Mesenchymal stem cell (in vitro differentiated cells and primary cell): ENCODE measurements around the gene ELMO1.

Experiments used
- DNase-seq: peaks from one replicate; pipeline ENCODE4 v3.0.0-alpha.2; 2013
- H2AFZ ChIP-seq: one replicate; pipeline ENCODE4 v1.6.1; 2013; ENCODE audit warnings: low read depth, mild to moderate bottlenecking, control low read depth, inconsistent platforms, low read length, moderate library complexity
- H2AK5ac ChIP-seq: 2 replicates; pipeline ENCODE4 v1.6.1; 2013; ENCODE audit warnings: low read length, moderate library complexity, mild to moderate bottlenecking, inconsistent platforms; ENCODE audit not compliant: severe bottlenecking
- H2BK120ac ChIP-seq: one replicate; pipeline ENCODE4 v1.6.1; 2013; ENCODE audit warnings: low read depth, mild to moderate bottlenecking, inconsistent platforms, low read length, moderate library complexity
- H2BK12ac ChIP-seq, 2 experiments: one replicate each; pipeline ENCODE4 v1.6.1; 2013; ENCODE audit warnings: inconsistent platforms in 2 of 2, low read length in 2 of 2, mild to moderate bottlenecking in 2 of 2, moderate library complexity in 2 of 2, control low read depth in 1 of 2
- H2BK15ac ChIP-seq: one replicate; pipeline ENCODE4 v1.6.1; 2013; ENCODE audit warnings: mild to moderate bottlenecking, low read depth, inconsistent platforms; ENCODE audit not compliant: poor library complexity, severe bottlenecking
- H2BK5ac ChIP-seq: 2 replicates; pipeline ENCODE4 v1.6.1; 2013; ENCODE audit warnings: low read depth, mild to moderate bottlenecking, low read length, control low read depth, inconsistent platforms; ENCODE audit not compliant: poor library complexity, severe bottlenecking
- H3K14ac ChIP-seq, 2 experiments: one replicate each; pipeline ENCODE4 v1.6.1; 2013; ENCODE audit warnings: inconsistent platforms in 2 of 2, low read length in 2 of 2, control low read depth in 1 of 2, mild to moderate bottlenecking in 1 of 2, moderate library complexity in 1 of 2
- H3K18ac ChIP-seq, 2 experiments: one replicate each; pipeline ENCODE4 v1.6.1; 2013; ENCODE audit warnings: inconsistent platforms in 2 of 2, low read length in 2 of 2, control low read depth in 1 of 2, low read depth in 1 of 2, mild to moderate bottlenecking in 1 of 2
- H3K23ac ChIP-seq, 2 experiments: one replicate each; pipeline ENCODE4 v1.6.1; 2013; ENCODE audit warnings: inconsistent platforms in 2 of 2, low read length in 2 of 2, mild to moderate bottlenecking in 2 of 2, moderate library complexity in 2 of 2, control low read depth in 1 of 2
- H3K27ac ChIP-seq: 2 replicates; pipeline ENCODE4 v1.5.1; 2013; ENCODE audit warnings: mild to moderate bottlenecking, moderate library complexity, low read length, control low read depth, inconsistent platforms; ENCODE audit not compliant: poor library complexity, severe bottlenecking
- H3K27me3 ChIP-seq, 2 experiments: 2 replicates each; pipeline versions ENCODE4 v1.6.1 to v1.7.0; 2013; ENCODE audit warnings: low read length in 2 of 2, mild to moderate bottlenecking in 2 of 2, moderate library complexity in 2 of 2, control low read depth in 1 of 2, inconsistent platforms in 1 of 2; ENCODE audit not compliant: control insufficient read depth in 1 of 2, insufficient read depth in 1 of 2
- H3K36me3 ChIP-seq, 2 experiments: 2 replicates each; pipeline versions ENCODE4 v1.6.1 to v1.7.0; 2013; ENCODE audit warnings: low read length in 2 of 2, control low read depth in 1 of 2, inconsistent platforms in 1 of 2, low read depth in 1 of 2, mild to moderate bottlenecking in 1 of 2; ENCODE audit not compliant: insufficient read depth in 2 of 2, control insufficient read depth in 1 of 2
- H3K4ac ChIP-seq, 2 experiments: one replicate each; pipeline ENCODE4 v1.6.1; 2013; ENCODE audit warnings: inconsistent platforms in 2 of 2, low read length in 2 of 2, mild to moderate bottlenecking in 2 of 2, moderate library complexity in 2 of 2, control low read depth in 1 of 2, low read depth in 1 of 2
- H3K4me1 ChIP-seq: 2 replicates; pipeline ENCODE4 v1.6.1; 2013; ENCODE audit warnings: low read depth, low read length, control low read depth; ENCODE audit not compliant: control insufficient read depth, insufficient read depth
- H3K4me2 ChIP-seq: 2 replicates; pipeline ENCODE4 v1.6.1; 2013; ENCODE audit warnings: low read length, mild to moderate bottlenecking, inconsistent platforms; ENCODE audit not compliant: poor library complexity, severe bottlenecking
- H3K4me3 ChIP-seq, 2 experiments: 2 replicates each; pipeline versions ENCODE4 v1.5.1 to v1.7.0; 2013; ENCODE audit warnings: low read length in 2 of 2, mild to moderate bottlenecking in 2 of 2, control low read depth in 1 of 2, low read depth in 1 of 2; ENCODE audit not compliant: insufficient read depth in 1 of 2
- H3K79me1 ChIP-seq: replicated peaks from 2 replicates; pipeline ENCODE4 v1.6.1; 2013; ENCODE audit warnings: mild to moderate bottlenecking, control low read depth, low read length, inconsistent platforms; ENCODE audit not compliant: poor library complexity, severe bottlenecking
- H3K9ac ChIP-seq: 2 replicates; pipeline ENCODE4 v1.7.0; 2013; ENCODE audit warnings: mild to moderate bottlenecking, low read length, moderate library complexity
- H3K9me3 ChIP-seq: 2 replicates; pipeline ENCODE4 v1.7.0; 2013; ENCODE audit warnings: mild to moderate bottlenecking, low read length; ENCODE audit not compliant: control insufficient read depth
- H4K8ac ChIP-seq: one replicate; pipeline ENCODE4 v1.6.1; 2013; ENCODE audit warnings: inconsistent platforms, mild to moderate bottlenecking, low read length, moderate library complexity
- H4K91ac ChIP-seq: one replicate; pipeline ENCODE4 v1.6.1; 2013; ENCODE audit warnings: mild to moderate bottlenecking, low read length, inconsistent platforms
- WGBS: methylation state at CpG from one replicate; pipeline ENCODE4 v1.1.7; 2013; ENCODE audit warnings: mixed read lengths; 5-methylcytosine and 5-hydroxymethylcytosine counted together

The ELMO1 gene

DNA sequence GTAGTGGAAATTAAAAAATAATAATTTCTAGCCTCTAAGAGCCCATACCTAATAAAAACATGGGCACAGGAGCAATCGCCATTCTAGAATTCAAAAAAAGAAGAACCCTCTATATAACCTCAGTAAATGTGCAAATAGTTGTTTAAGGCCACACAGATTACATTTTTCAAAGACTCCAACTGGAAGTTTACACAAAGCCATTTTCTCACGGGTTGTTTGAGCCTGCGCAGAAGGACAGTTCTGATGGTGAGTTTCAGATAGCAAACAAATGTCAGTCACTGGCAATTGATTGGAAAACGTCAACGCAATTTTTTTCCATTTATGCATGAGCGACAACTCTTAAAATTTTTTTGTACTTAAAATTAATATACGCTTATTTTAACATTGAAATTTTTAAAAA is 23.0 kb upstream of the ELMO1 start:
- H3K4me2 ChIP-seq, result no peak overlapping the region
- no peaks in the 10 kb centered on the region for H3K36me3 ChIP-seq
- no peak overlapping the region for H3K4me3 ChIP-seq
- H3K23ac ChIP-seq, result no peak overlapping the region
- H3K18ac ChIP-seq, result no peak overlapping the region
- no peak overlapping the region for H3K14ac ChIP-seq
- H2AFZ ChIP-seq, result no peak overlapping the region
- no peaks in the 10 kb centered on the region for H3K9me3 ChIP-seq
- no peaks in the 10 kb centered on the region for H3K79me1 ChIP-seq
- no peak overlapping the region for H2BK120ac ChIP-seq
- no peak overlapping the region for H4K8ac ChIP-seq
- H4K91ac ChIP-seq, result no peak overlapping the region
- no peak overlapping the region for H3K4ac ChIP-seq
- H3K27me3 ChIP-seq, result no peaks in the 10 kb centered on the region
- H2BK15ac ChIP-seq, result no peak overlapping the region
- DNase-seq, result no peak
- no peak overlapping the region for H3K9ac ChIP-seq
- no peak overlapping the region for H2AK5ac ChIP-seq
- H3K27ac ChIP-seq, result no peak overlapping the region
- H2BK12ac ChIP-seq, result no peak overlapping the region
- WGBS, result 85% methylated on average over 3 of the region's 7 CpGs
- H3K4me1 ChIP-seq, result no peaks in the 10 kb centered on the region
- no peak overlapping the region for H2BK5ac ChIP-seq

DNA sequence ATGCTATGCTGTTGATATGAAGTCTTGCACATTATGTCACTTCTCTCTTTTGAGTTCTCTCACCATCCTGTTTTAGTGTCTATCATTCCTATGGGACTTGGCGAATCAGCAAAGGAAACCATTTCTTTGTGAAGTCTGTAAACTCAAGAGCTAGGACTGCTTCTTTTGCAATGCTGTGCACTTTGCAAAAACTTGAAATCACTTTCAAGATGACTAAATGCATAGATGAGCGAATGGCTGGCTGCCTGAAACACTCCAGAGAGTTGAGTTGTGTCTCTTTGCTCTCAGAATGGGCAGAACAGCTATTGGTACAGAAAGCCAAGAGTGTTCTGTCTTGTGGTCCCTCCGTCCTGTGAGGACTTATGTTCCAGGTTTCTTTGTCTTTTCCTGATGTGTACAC is 18.3 kb upstream of the ELMO1 start:
- WGBS, result 73% methylated on average over 3 of the region's 3 CpGs
- no peak for DNase-seq
- H4K8ac ChIP-seq, result no peak overlapping the region

DNA sequence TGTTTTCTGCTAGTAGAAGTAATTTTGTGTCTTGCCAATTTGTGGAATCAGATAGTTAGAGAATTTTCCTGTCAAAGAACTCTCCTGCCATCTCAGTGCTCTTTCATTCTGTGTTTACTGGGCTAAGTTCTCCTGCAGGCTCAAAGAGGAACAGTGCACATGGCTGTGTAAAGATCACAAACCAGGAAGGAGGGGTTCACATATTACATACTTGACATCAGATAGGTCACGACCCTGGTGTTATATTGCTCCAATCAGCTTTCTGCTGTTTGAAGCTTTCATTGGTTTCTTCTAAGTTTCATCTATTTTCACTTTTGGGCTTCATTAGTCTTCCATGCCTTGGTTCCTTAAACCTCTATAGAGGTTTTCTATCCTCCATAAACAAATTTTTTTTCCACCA is 13.5 kb upstream of the ELMO1 start:
- Histone ChIP-seq H2BK12ac (no peak overlapping the region), H3K9ac (no peak overlapping the region), H2BK120ac (no peak overlapping the region), H2BK15ac (no peak overlapping the region), H3K4ac (no peak overlapping the region), H3K18ac (no peak overlapping the region), H3K27ac (no peak overlapping the region), H3K23ac (no peak overlapping the region), H3K14ac (no peak overlapping the region), H4K8ac (no peak overlapping the region), H4K91ac (no peak overlapping the region), H3K9me3 (no peaks in the 10 kb centered on the region), H3K4me2 (no peak overlapping the region), H3K36me3 (no peaks in the 10 kb centered on the region), H3K4me1 (no peaks in the 10 kb centered on the region), H2AFZ (no peak overlapping the region), H3K79me1 (no peaks in the 10 kb centered on the region), H3K4me3 (no peak overlapping the region), H2AK5ac (no peak overlapping the region), H3K27me3 (peaks cover 0 to 13% of the 10 kb centered on the region in 2 experiments), H2BK5ac (no peak overlapping the region)
- no peak for DNase-seq
- 58% methylated on average over 1 of the region's 1 CpG for WGBS

More for the DNA sequence above, 18.3 kb upstream of the ELMO1 start:
- peak overlapping the region; percentile 27 for H3K9ac ChIP-seq
- no peaks in the 10 kb centered on the region for H3K36me3 ChIP-seq
- H2AK5ac ChIP-seq, result no peak overlapping the region
- H3K9me3 ChIP-seq, result no peaks in the 10 kb centered on the region
- no peak overlapping the region for H3K23ac ChIP-seq
- no peaks in the 10 kb centered on the region for H3K27me3 ChIP-seq
- H3K4ac ChIP-seq, result no peak overlapping the region
- no peak overlapping the region for H4K91ac ChIP-seq
- no peak overlapping the region for H3K14ac ChIP-seq
- H2BK5ac ChIP-seq, result no peak overlapping the region
- H2BK15ac ChIP-seq, result no peak overlapping the region
- H2AFZ ChIP-seq, result no peak overlapping the region
- no peak overlapping the region for H2BK120ac ChIP-seq
- H3K4me1 ChIP-seq, result no peaks in the 10 kb centered on the region
- H3K18ac ChIP-seq, result no peak overlapping the region
- no peak overlapping the region for H3K27ac ChIP-seq
- H3K4me3 ChIP-seq, result no peak overlapping the region
- H3K4me2 ChIP-seq, result no peak overlapping the region
- no peak overlapping the region for H2BK12ac ChIP-seq
- no peaks in the 10 kb centered on the region for H3K79me1 ChIP-seq

DNA sequence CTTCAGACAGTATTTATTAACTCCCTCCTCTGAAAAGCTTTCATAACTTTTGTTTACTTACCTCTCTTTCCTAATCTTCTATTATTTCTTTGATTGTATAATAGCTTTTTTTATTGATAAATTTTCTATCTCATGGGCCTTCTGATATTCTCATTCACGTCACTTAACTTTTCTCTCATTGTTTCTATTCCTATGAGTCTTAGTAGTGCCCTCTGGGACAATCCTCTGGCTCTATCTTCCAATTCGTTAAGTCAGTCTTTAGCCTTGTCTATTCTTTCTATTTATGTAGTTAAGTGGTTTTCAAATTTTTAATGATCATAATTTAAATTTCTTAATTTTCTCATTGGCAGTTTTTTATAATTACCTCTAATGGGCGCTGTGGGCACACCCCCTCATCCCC is 6.4 kb upstream of the ELMO1 start:
- H3K9me3 ChIP-seq, result peaks cover 5% of the 10 kb centered on the region
- H4K8ac ChIP-seq, result no peak overlapping the region
- H3K23ac ChIP-seq, result no peak overlapping the region
- H2BK5ac ChIP-seq, result no peak overlapping the region
- H2BK120ac ChIP-seq, result no peak overlapping the region
- no peaks in the 10 kb centered on the region for H3K36me3 ChIP-seq
- H3K4me1 ChIP-seq, result no peaks in the 10 kb centered on the region
- H3K18ac ChIP-seq, result no peak overlapping the region
- no peak overlapping the region for H3K27ac ChIP-seq
- no peak overlapping the region for H2BK15ac ChIP-seq
- no peak overlapping the region for H2AK5ac ChIP-seq
- no peak overlapping the region for H2AFZ ChIP-seq
- no peak overlapping the region for H3K4ac ChIP-seq
- peaks cover 9 to 31% of the 10 kb centered on the region in 2 experiments for H3K27me3 ChIP-seq
- no peak overlapping the region for H3K9ac ChIP-seq
- H3K79me1 ChIP-seq, result no peaks in the 10 kb centered on the region
- no peak overlapping the region for H4K91ac ChIP-seq
- DNase-seq, result no peak
- WGBS, result 75% methylated on average over 2 of the region's 3 CpGs
- no peak overlapping the region for H3K4me2 ChIP-seq
- H3K14ac ChIP-seq, result no peak overlapping the region
- H2BK12ac ChIP-seq, result no peak overlapping the region
- no peak overlapping the region for H3K4me3 ChIP-seq
